ENCODE measurements around the gene DUSP5. TPM values are rescaled to one million over a fixed set of nuclear protein-coding genes. Genes with fewer than 3 reads are reported as not detected.

The DUSP5 gene
- total RNA-seq, 1 donor from 2014 or later: 0.34 TPM

- Histone ChIP-seq H3K9me3 (ENCODE audit: low read depth) (no peaks in the 10 kb centered on the region), H3K4me1 (peaks cover 9% of the 10 kb centered on the region), H4K20me1 (ENCODE audit: low read depth) (no peaks in the 10 kb centered on the region), H3K36me3 (no peaks in the 10 kb centered on the region), H3K27ac (no peak overlapping the region), H2AFZ (replicated peaks) (no peak overlapping the region), H3K4me2 (no peak overlapping the region), H3K9ac (no peak overlapping the region), H3K79me2 (ENCODE audit: low read depth) (no peaks in the 10 kb centered on the region), H3F3A (ENCODE audit: low read depth) (no peaks in the 10 kb centered on the region), H3K27me3 (no peaks in the 10 kb centered on the region), H3K4me3 (no peak overlapping the region)
- no peaks in the 10 kb centered on the region for H3K36me3 Mint-ChIP-seq
- H3K27ac Mint-ChIP-seq: no peak overlapping the region
- TF ChIP-seq EZH2 (IDR thresholded peaks at IDR 0.05) (no peak), EZH2phosphoT487 (IDR thresholded peaks at IDR 0.05) (no peak)
- no peak for DNase-seq (ENCODE audit: low spot score)
- peaks cover 17% of the 10 kb centered on the region for H3K4me1 Mint-ChIP-seq
- H3K4me3 Mint-ChIP-seq: no peak overlapping the region
- peaks cover 10% of the 10 kb centered on the region for H3K27me3 Mint-ChIP-seq (ENCODE audit: insufficient read depth, low read depth)
- H3K9me3 Mint-ChIP-seq: no peaks in the 10 kb centered on the region
Measured at GRCh38 chr10:110549211-110549610, 51.5 kb downstream of the DUSP5 start.

- no peaks in the 10 kb centered on the region for H3K9me3 ChIP-seq (ENCODE audit: low read depth)
- no peak for TF ChIP-seq EZH2 (IDR thresholded peaks at IDR 0.05)
- H3K79me2 ChIP-seq (ENCODE audit: low read depth): no peaks in the 10 kb centered on the region
- Mint-ChIP-seq H3K27me3 (ENCODE audit: insufficient read depth, low read depth) (peaks cover 9% of the 10 kb centered on the region), H3K9me3 (no peaks in the 10 kb centered on the region), H3K36me3 (no peaks in the 10 kb centered on the region), H3K4me3 (no peak overlapping the region), H3K4me1 (peaks cover 17% of the 10 kb centered on the region), H3K27ac (peak overlapping the region; percentile 59)
- H2AFZ ChIP-seq (replicated peaks): peak overlapping the region; percentile 81
- H3K27ac ChIP-seq: no peak overlapping the region
- H3F3A ChIP-seq (ENCODE audit: low read depth): no peaks in the 10 kb centered on the region
- H3K36me3 ChIP-seq: no peaks in the 10 kb centered on the region
- no peak overlapping the region for H3K9ac ChIP-seq
- no peaks in the 10 kb centered on the region for H4K20me1 ChIP-seq (ENCODE audit: low read depth)
- H3K27me3 ChIP-seq: no peaks in the 10 kb centered on the region
- H3K4me1 ChIP-seq: peaks cover 15% of the 10 kb centered on the region
- peak; percentile 49 for DNase-seq (ENCODE audit: low spot score)
- no peak overlapping the region for H3K4me3 ChIP-seq
- H3K4me2 ChIP-seq: peak overlapping the region; percentile 43
Measured at GRCh38 chr10:110553905-110554304, 56.2 kb downstream of the DUSP5 start.

- Mint-ChIP-seq H3K27me3 (ENCODE audit: insufficient read depth, low read depth) (peaks cover 7% of the 10 kb centered on the region), H3K9me3 (no peaks in the 10 kb centered on the region), H3K27ac (no peak overlapping the region), H3K4me1 (peaks cover 19% of the 10 kb centered on the region), H3K4me3 (no peak overlapping the region), H3K36me3 (no peaks in the 10 kb centered on the region)
- H3K27me3 ChIP-seq: no peaks in the 10 kb centered on the region
- no peaks in the 10 kb centered on the region for H3K9me3 ChIP-seq (ENCODE audit: low read depth)
- TF ChIP-seq CTCF (IDR thresholded peaks at IDR 0.05): no peak
- TF ChIP-seq EZH2phosphoT487 (IDR thresholded peaks at IDR 0.05): no peak
- no peak for TF ChIP-seq EZH2 (IDR thresholded peaks at IDR 0.05)
- H3K27ac ChIP-seq: no peak overlapping the region
- H3K4me3 ChIP-seq: no peak overlapping the region
- no peaks in the 10 kb centered on the region for H3K36me3 ChIP-seq
- H3K9ac ChIP-seq: no peak overlapping the region
- peaks cover 15% of the 10 kb centered on the region for H3K4me1 ChIP-seq
- DNase-seq (ENCODE audit: low spot score): no peak
- no peaks in the 10 kb centered on the region for H3F3A ChIP-seq (ENCODE audit: low read depth)
- no peaks in the 10 kb centered on the region for H3K79me2 ChIP-seq (ENCODE audit: low read depth)
- no peaks in the 10 kb centered on the region for H4K20me1 ChIP-seq (ENCODE audit: low read depth)
- no peak overlapping the region for H3K4me2 ChIP-seq
- peak overlapping the region; percentile 69 for H2AFZ ChIP-seq (replicated peaks)
Measured at GRCh38 chr10:110556296-110556695, 58.6 kb downstream of the DUSP5 start.

- no peak overlapping the region for H3K27ac Mint-ChIP-seq
Measured at GRCh38 chr10:110556969-110557601, 59.4 kb downstream of the DUSP5 start.

More at GRCh38 chr10:110556969-110557601, 59.4 kb downstream of the DUSP5 start:
- peaks cover 3% of the 10 kb centered on the region for H3K27me3 Mint-ChIP-seq (ENCODE audit: insufficient read depth, low read depth)
- H3K4me1 Mint-ChIP-seq: peaks cover 19% of the 10 kb centered on the region
- no peaks in the 10 kb centered on the region for H3K36me3 Mint-ChIP-seq
- DNase-seq (ENCODE audit: low spot score): peak; percentile 73
- Histone ChIP-seq H3F3A (ENCODE audit: low read depth) (no peaks in the 10 kb centered on the region), H3K9me3 (ENCODE audit: low read depth) (no peaks in the 10 kb centered on the region), H3K27me3 (no peaks in the 10 kb centered on the region), H3K4me3 (no peak overlapping the region), H3K4me2 (no peak overlapping the region), H3K9ac (no peak overlapping the region), H4K20me1 (ENCODE audit: low read depth) (no peaks in the 10 kb centered on the region), H3K79me2 (ENCODE audit: low read depth) (no peaks in the 10 kb centered on the region), H3K36me3 (no peaks in the 10 kb centered on the region), H2AFZ (replicated peaks) (peak overlapping the region; percentile 69), H3K4me1 (peaks cover 15% of the 10 kb centered on the region), H3K27ac (no peak overlapping the region)
- no peaks in the 10 kb centered on the region for H3K9me3 Mint-ChIP-seq
- TF ChIP-seq EZH2 (IDR thresholded peaks at IDR 0.05) (no peak), CTCF (IDR thresholded peaks at IDR 0.05) (peak; percentile 64), EZH2phosphoT487 (IDR thresholded peaks at IDR 0.05) (no peak)
- H3K4me3 Mint-ChIP-seq: no peak overlapping the region

All from neural progenitor cell (in vitro differentiated cells).